Neural cell (in vitro differentiated cells): ENCODE results near the gene NEFH. TPM values are rescaled to one million over a fixed set of nuclear protein-coding genes. Genes with fewer than 3 reads are reported as not detected.

Source experiments
- H2AFZ ChIP-seq: fragments of 200-600, 300-800 bp; sonication (generic), shearing (Covaris generic); 2 replicates; pipeline ENCODE4 v1.6.0; 2014; ENCODE audit warnings: low read depth, mild to moderate bottlenecking, antibody characterized with exemption, low read length, moderate library complexity
- H3F3A ChIP-seq: fragments of 200-600 bp; shearing (Covaris generic); 2 replicates; pipeline ENCODE4 v1.6.1; 2016; ENCODE audit warnings: mild to moderate bottlenecking, moderate library complexity, mixed read lengths, antibody characterized with exemption, low read length; ENCODE audit not compliant: insufficient read depth, poor library complexity, severe bottlenecking
- H3K27ac ChIP-seq: fragments of 200-600, 300-800 bp; sonication (generic), shearing (Covaris generic); 2 replicates; pipeline ENCODE4 v1.5.1; 2014; ENCODE audit warnings: mild to moderate bottlenecking, low read length, moderate library complexity
- H3K27me3 ChIP-seq: fragments of 300-800, 200-600 bp; sonication (generic), shearing (Covaris generic); 2 replicates; pipeline ENCODE4 v1.6.0; 2014; ENCODE audit warnings: mild to moderate bottlenecking, low read depth, low read length, moderate library complexity; ENCODE audit not compliant: insufficient read depth
- H3K36me3 ChIP-seq: fragments of 300-800, 200-600 bp; sonication (generic), shearing (Covaris generic); 2 replicates; pipeline ENCODE4 v1.5.1; 2014; ENCODE audit warnings: mild to moderate bottlenecking, antibody characterized with exemption, low read length, moderate library complexity; ENCODE audit not compliant: insufficient read depth
- H3K4me2 ChIP-seq: fragments of 300-800, 200-600 bp; sonication (generic), shearing (Covaris generic); 2 replicates; pipeline ENCODE4 v1.6.0; 2014; ENCODE audit warnings: mild to moderate bottlenecking, low read length
- H3K4me3 ChIP-seq: fragments of 300-800, 200-600 bp; sonication (generic), shearing (Covaris generic); 2 replicates; pipeline ENCODE4 v1.5.1; 2014; ENCODE audit warnings: mild to moderate bottlenecking, low read length, moderate library complexity
- H3K79me2 ChIP-seq: fragments of 200-600 bp; shearing (Covaris generic); replicated peaks from 2 replicates; pipeline ENCODE4 v1.6.0; 2014; ENCODE audit warnings: mild to moderate bottlenecking, low read length, moderate library complexity; ENCODE audit not compliant: insufficient read depth
- H3K9ac ChIP-seq: fragments of 300-800, 200-600 bp; sonication (generic), shearing (Covaris generic); 2 replicates; pipeline ENCODE4 v1.6.1; 2016; ENCODE audit warnings: mild to moderate bottlenecking, low read length, mixed read lengths
- H3K9me2 ChIP-seq: fragments of 200-600 bp; shearing (Covaris generic); 2 replicates; pipeline ENCODE4 v1.6.1; 2016; ENCODE audit warnings: mild to moderate bottlenecking, low read length, mixed read lengths; ENCODE audit not compliant: insufficient read depth
- H3K9me3 ChIP-seq: fragments of 200-600, 300-800 bp; sonication (generic), shearing (Covaris generic); 2 replicates; pipeline ENCODE4 v1.6.1; 2016; ENCODE audit warnings: mild to moderate bottlenecking, mixed run types, low read length, moderate library complexity, mixed read lengths
- H4K20me1 ChIP-seq: fragments of 200-600 bp; shearing (Covaris generic); 2 replicates; pipeline ENCODE4 v1.6.1; 2016; ENCODE audit warnings: mild to moderate bottlenecking, mixed run types; ENCODE audit not compliant: insufficient read depth
- CTCF ChIP-seq: fragments of 450-650 bp; IDR thresholded peaks from 2 replicates; pipeline ENCODE4 v1.5.1; 2014; ENCODE audit warnings: antibody characterized with exemption, mild to moderate bottlenecking, moderate library complexity; ENCODE audit not compliant: poor library complexity, severe bottlenecking
- EP300 ChIP-seq: fragments of 450-650 bp; conservative IDR thresholded peaks from 2 replicates; pipeline ENCODE4 v1.6.1; 2014; ENCODE audit warnings: antibody characterized with exemption, mild to moderate bottlenecking, moderate library complexity; ENCODE audit not compliant: poor library complexity, severe bottlenecking
- EZH2 ChIP-seq: fragments of 200-600, 300-800 bp; shearing (Covaris generic), sonication (generic); IDR thresholded peaks from 2 replicates; pipeline ENCODE4 v1.6.1; 2014; ENCODE audit warnings: antibody characterized with exemption, low read length, borderline replicate concordance, mild to moderate bottlenecking; ENCODE audit not compliant: insufficient read depth, poor library complexity, severe bottlenecking
- MXI1 ChIP-seq: fragments of 450-650 bp; conservative IDR thresholded peaks from 2 replicates; pipeline ENCODE4 v1.6.1; 2014; ENCODE audit warnings: antibody characterized with exemption, mild to moderate bottlenecking; ENCODE audit not compliant: poor library complexity, severe bottlenecking
- POLR2AphosphoS5 ChIP-seq: IDR thresholded peaks from 2 replicates; pipeline ENCODE4 v1.6.1; 2012
- RAD21 ChIP-seq: fragments of 450-650 bp; conservative IDR thresholded peaks from 2 replicates; pipeline ENCODE4 v1.6.1; 2014; ENCODE audit warnings: antibody characterized with exemption, mild to moderate bottlenecking, moderate library complexity
- REST ChIP-seq: IDR thresholded peaks from 2 replicates; pipeline ENCODE4 v1.6.1; 2012; ENCODE audit warnings: borderline replicate concordance
- SMC3 ChIP-seq: fragments of 450-650 bp; conservative IDR thresholded peaks from 2 replicates; pipeline ENCODE4 v1.6.1; 2014; ENCODE audit warnings: antibody characterized with exemption, mild to moderate bottlenecking, moderate library complexity; ENCODE audit not compliant: poor library complexity
- TAF1 ChIP-seq: IDR thresholded peaks from 2 replicates; pipeline ENCODE4 v1.6.1; 2012; ENCODE audit warnings: low read depth
- polyA plus RNA-seq: library from polyadenylated mRNA; depleted of rRNA; stranded (reverse); fragments of >200 nt; gene quantifications from 2 replicates; pipeline ENCODE4 v1.2.3, GENCODE V29; 2014

NEFH gene
- polyA plus RNA-seq, 1 donor from 2014 or later: 0.05 TPM

GRCh38 chr22:29482253-29482652, 2.2 kb downstream of the NEFH start:
- Histone ChIP-seq H3F3A (no peaks in the 10 kb centered on the region), H2AFZ (no peak overlapping the region), H3K9me3 (no peaks in the 10 kb centered on the region), H3K27ac (no peak overlapping the region), H3K9me2 (no peaks in the 10 kb centered on the region), H3K36me3 (no peaks in the 10 kb centered on the region), H3K4me2 (no peak overlapping the region), H3K4me3 (no peak overlapping the region), H3K79me2 (no peaks in the 10 kb centered on the region), H3K9ac (no peak overlapping the region), H4K20me1 (no peaks in the 10 kb centered on the region), H3K27me3 (peaks cover 48% of the 10 kb centered on the region)
- TF ChIP-seq EP300: no peak
- TF ChIP-seq REST: no peak
- TF ChIP-seq EZH2: no peak
- no peak for TF ChIP-seq MXI1
- no peak for TF ChIP-seq SMC3
- TF ChIP-seq TAF1: no peak
- TF ChIP-seq POLR2AphosphoS5: no peak
- no peak for TF ChIP-seq CTCF
- TF ChIP-seq RAD21: no peak

- Histone ChIP-seq H3K27ac (no peak overlapping the region), H3K9me3 (no peaks in the 10 kb centered on the region), H3K36me3 (no peaks in the 10 kb centered on the region), H3K4me2 (no peak overlapping the region), H3F3A (no peaks in the 10 kb centered on the region), H3K9ac (no peak overlapping the region), H3K79me2 (no peaks in the 10 kb centered on the region), H2AFZ (no peak overlapping the region), H4K20me1 (no peaks in the 10 kb centered on the region), H3K27me3 (peaks cover 48% of the 10 kb centered on the region), H3K9me2 (no peaks in the 10 kb centered on the region), H3K4me3 (no peak overlapping the region)
- TF ChIP-seq SMC3 (no peak), EP300 (no peak), TAF1 (no peak), CTCF (no peak), POLR2AphosphoS5 (no peak), REST (no peak), RAD21 (no peak), EZH2 (no peak), MXI1 (no peak)
These were observed 2.7 kb downstream of the NEFH start for GRCh38 chr22:29482726-29483125.
